Tibial nerve (tissue), 3 donors: ENCODE measurements around the gene MT4.

Source experiments
- CTCF ChIP-seq, 5 experiments: fragments of 200-600 bp in 3 of 5; fragments of 450-650 bp in 2 of 5; sonication (generic) in 3 of 5; IDR thresholded peaks; one replicate each; pipeline ENCODE4 v1.5.1; 2016 to 2019; ENCODE audit warnings: antibody characterized with exemption in 5 of 5, mild to moderate bottlenecking in 3 of 5, moderate library complexity in 2 of 5
- POLR2A ChIP-seq, 2 donors: fragments of 450-650 bp; IDR thresholded peaks; one replicate each; pipeline ENCODE4 v1.6.1; 2017; ENCODE audit warnings: antibody characterized with exemption in 2 of 2, mild to moderate bottlenecking in 2 of 2, moderate library complexity in 2 of 2

GRCh38 chr16:56607675-56608042 is 42.8 kb downstream of the MT4 start:
- TF ChIP-seq CTCF (IDR thresholded peaks at IDR 0.05) (no peak), POLR2A (IDR thresholded peaks at IDR 0.05) (no peak)
